Neuron (in vitro differentiated cells): Measurements from ENCODE around the gene RFTN1.

Source experiments
- H2AFZ ChIP-seq: one replicate; pipeline ENCODE4 v1.6.1; 2013; ENCODE audit warnings: low read depth, mild to moderate bottlenecking, inconsistent platforms, low read length, moderate library complexity
- H3K27me3 ChIP-seq: one replicate; pipeline ENCODE4 v1.6.1; 2013; ENCODE audit warnings: low read length; ENCODE audit not compliant: insufficient read depth
- H3K36me3 ChIP-seq: one replicate; pipeline ENCODE4 v1.6.1; 2013; ENCODE audit warnings: low read length; ENCODE audit not compliant: insufficient read depth
- H3K4me1 ChIP-seq: one replicate; pipeline ENCODE4 v1.6.1; 2013; ENCODE audit warnings: low read length; ENCODE audit not compliant: insufficient read depth
- H3K4me3 ChIP-seq: 2 replicates; pipeline ENCODE4 v1.5.1; 2013; ENCODE audit warnings: mild to moderate bottlenecking, low read length, moderate library complexity
- H3K9me3 ChIP-seq: one replicate; pipeline ENCODE4 v1.6.1; 2013; ENCODE audit warnings: low read length

RFTN1 gene

DNA sequence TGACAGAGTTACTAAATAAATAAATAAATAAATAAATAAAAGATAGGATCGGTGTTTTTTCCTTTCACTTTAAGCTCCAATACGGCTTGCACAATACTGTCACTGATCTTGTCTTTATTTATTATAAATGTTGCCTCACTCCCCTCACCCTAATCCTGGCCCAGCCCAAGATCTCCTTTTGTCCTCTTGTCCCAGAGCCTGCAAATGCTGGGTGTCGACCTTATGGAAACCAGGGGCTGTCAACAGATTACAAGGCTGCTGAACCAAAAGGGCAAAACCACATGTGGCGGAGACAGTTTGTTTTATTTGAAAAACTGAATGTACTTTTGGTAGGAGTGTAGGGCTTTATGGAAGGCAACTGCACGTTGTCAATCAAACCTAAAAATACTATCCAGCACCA, 75.9 kb downstream of the RFTN1 start:
- H3K4me3 ChIP-seq, result no peak overlapping the region
- peaks cover 2% of the 10 kb centered on the region for H3K4me1 ChIP-seq

DNA sequence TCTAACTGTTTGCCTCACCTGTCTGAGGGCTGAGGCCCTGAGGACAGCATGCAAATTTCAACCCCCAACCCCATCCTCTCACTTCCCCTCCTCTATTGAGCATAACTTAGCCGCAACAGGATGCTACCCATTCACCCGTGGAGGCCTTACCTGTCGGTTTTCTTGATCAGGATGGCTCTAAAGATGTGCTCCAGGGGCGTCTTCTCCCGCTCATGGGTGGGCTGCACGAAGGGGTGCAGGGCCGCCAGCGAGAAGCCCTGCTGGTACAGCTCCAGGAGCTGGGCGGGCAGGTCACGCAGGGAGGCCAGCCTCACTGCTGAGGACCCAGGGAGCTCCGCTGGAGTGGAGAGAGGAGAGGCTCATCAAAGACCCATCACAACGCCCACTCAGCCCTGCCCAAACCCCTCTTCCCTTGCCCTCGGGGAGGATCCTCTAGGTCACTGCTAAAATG, 79.8 kb downstream of the RFTN1 start:
- H3K9me3 ChIP-seq, result no peaks in the 10 kb centered on the region
- no peaks in the 10 kb centered on the region for H3K36me3 ChIP-seq
- no peak overlapping the region for H2AFZ ChIP-seq
- no peaks in the 10 kb centered on the region for H3K27me3 ChIP-seq
- H3K4me3 ChIP-seq, result no peak overlapping the region
- no peaks in the 10 kb centered on the region for H3K4me1 ChIP-seq

More for the DNA sequence above, 75.9 kb downstream of the RFTN1 start:
- Histone ChIP-seq H2AFZ (no peak overlapping the region), H3K36me3 (no peaks in the 10 kb centered on the region), H3K9me3 (no peaks in the 10 kb centered on the region), H3K27me3 (no peaks in the 10 kb centered on the region)

DNA sequence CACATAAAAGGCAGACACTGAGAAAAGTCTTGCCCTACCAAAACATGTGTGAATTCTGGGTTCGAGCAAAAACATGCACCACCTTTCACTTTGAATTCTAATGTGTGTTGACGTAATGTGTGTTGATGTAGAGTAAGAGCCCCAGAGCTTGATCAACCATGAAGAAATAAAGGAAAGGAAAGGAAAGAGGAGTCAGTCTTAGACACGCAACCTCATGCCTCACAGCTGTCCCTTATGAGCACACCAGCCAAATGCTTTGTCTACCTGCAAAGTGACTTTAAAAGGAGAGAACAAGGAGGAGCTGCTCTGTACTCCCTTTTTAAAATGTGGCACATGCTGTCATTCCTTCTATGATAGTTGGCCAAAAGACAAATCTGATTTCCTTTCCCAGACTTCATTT, 80.8 kb downstream of the RFTN1 start:
- H2AFZ ChIP-seq, result no peak overlapping the region
- H3K27me3 ChIP-seq, result no peaks in the 10 kb centered on the region
- H3K9me3 ChIP-seq, result no peaks in the 10 kb centered on the region
- H3K4me1 ChIP-seq, result no peaks in the 10 kb centered on the region
- no peak overlapping the region for H3K4me3 ChIP-seq
- H3K36me3 ChIP-seq, result no peaks in the 10 kb centered on the region

DNA sequence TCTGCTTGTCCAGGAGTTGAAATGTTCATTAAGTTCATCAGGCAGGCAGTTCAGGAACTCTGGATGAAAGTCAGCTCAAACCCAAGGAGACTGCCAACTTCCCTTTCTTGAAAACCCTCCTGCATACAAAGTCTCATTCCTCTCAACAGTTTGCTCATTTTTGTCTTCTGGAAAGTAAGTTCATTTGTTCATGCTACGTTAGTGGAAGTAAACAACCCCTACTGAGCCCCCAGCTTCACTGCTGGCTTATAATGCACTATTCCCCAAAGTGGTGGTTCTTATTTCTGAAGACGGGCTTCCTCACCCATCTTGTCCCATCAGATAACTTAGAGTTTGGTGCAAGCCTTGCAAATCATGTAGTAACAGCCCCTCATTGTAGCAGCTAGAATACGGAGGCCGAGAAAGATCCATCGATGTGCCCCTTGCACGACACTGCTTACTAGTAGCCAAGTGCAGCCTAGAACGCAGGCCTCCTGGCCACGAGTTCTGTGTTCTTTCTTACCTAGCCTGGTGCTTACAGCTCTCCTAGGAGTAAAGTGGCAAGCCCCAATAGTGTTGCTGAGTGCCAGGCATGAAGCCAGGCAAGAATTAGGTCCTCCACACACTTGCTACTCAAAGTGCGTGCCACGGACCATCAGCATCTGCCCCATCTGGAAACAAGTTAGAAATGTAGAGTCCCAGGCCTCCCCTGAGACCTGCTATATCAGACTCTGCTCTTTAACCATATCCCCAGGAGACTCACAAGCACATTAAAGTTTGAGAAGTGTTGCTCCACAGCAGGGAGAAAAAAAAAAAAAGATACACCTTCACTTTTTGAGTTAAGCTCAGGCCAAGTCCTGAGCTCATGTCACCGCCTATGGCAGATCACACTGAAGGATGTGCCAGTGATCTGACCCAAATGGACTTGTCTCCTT, 82.5 kb downstream of the RFTN1 start:
- H3K9me3 ChIP-seq, result no peaks in the 10 kb centered on the region
- H3K4me3 ChIP-seq, result no peak overlapping the region
- no peaks in the 10 kb centered on the region for H3K36me3 ChIP-seq
- no peak overlapping the region for H2AFZ ChIP-seq
- no peaks in the 10 kb centered on the region for H3K27me3 ChIP-seq
- H3K4me1 ChIP-seq, result peaks cover 4% of the 10 kb centered on the region

DNA sequence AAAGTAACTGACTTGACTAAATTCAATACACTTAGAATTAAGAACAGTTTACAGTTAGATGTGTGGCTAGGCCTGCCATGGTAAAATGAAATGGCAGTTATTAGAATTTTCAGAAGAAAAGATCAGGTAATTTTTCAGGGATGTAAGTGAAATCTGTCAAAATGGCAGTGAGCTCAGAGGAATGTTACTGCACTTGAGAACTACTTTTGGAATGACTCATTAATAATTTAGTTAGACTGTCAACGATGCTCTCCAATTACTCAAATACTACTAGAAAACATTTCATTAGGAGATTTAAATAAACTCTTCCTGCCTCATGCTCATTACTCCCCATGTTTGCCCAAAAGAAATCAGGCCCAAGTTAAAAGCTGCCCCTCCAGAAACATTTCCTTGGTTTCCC, 84.4 kb downstream of the RFTN1 start:
- Histone ChIP-seq H3K4me1 (peaks cover 4% of the 10 kb centered on the region), H3K27me3 (no peaks in the 10 kb centered on the region), H3K9me3 (no peaks in the 10 kb centered on the region), H3K4me3 (no peak overlapping the region), H3K36me3 (no peaks in the 10 kb centered on the region), H2AFZ (no peak overlapping the region)

DNA sequence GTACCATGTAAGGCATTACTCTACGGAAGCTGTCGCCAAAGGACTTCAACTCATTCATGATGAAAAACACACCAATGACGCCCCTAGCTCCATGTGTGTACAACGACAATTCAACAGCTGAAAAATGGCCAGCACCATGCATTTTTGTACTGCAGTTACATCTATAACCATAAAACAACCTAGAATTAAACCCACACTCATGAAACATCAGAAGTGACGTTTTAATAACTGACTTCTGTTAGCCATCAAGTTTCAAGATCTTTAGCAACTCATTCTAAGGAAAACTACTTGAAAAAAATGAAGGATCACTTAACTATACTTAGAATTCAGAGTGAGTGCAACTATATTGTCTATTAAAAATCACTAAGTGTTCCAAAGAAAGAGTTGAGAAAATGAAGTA, 84.9 kb downstream of the RFTN1 start:
- Histone ChIP-seq H3K36me3 (no peaks in the 10 kb centered on the region), H3K4me3 (no peak overlapping the region), H3K9me3 (no peaks in the 10 kb centered on the region), H3K27me3 (no peaks in the 10 kb centered on the region), H2AFZ (no peak overlapping the region), H3K4me1 (peaks cover 4% of the 10 kb centered on the region)

DNA sequence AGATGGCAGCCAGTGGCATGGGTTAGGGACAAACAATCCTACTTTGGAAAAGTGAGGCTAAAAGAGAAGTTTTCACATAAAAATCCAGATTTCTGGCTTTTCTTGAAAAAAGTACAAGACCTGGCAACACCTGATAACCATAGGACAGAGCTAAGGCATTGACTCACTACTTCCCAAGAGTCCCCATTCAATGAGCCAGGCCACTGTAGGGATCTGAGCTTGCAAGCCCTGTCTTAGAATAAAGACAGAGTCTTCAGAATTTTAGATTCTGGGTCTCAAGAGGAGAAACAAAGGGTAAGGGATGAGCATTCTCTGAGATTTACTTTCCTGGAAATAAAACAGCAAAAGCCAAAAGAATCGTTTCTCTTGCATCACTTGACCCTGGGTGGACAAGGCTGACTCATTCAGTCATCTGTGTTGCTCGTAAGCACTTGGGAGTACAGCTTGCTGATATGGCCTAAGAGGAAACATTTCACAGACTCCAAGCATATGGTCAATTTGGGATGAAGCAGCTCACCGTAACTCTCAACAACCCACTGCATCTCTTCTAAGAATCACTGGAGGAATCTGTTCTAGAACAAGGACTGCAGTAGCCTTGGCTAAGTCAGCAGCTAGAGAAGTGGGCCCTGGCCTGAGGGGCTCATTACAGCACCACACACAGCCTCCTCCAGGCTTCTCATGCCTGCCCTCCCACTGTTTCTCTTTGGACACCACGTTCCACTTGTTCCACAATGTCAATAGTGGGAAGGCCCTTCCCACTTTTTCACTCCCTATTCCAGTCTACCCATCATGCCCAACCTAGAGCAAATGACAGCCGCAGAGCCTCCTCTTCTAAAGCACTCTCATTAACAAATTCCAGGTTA, 86.2 kb downstream of the RFTN1 start:
- H3K27me3 ChIP-seq, result no peaks in the 10 kb centered on the region
- no peak overlapping the region for H2AFZ ChIP-seq
- no peak overlapping the region for H3K4me3 ChIP-seq
- H3K9me3 ChIP-seq, result no peaks in the 10 kb centered on the region
- peaks cover 4% of the 10 kb centered on the region for H3K4me1 ChIP-seq
- H3K36me3 ChIP-seq, result no peaks in the 10 kb centered on the region

DNA sequence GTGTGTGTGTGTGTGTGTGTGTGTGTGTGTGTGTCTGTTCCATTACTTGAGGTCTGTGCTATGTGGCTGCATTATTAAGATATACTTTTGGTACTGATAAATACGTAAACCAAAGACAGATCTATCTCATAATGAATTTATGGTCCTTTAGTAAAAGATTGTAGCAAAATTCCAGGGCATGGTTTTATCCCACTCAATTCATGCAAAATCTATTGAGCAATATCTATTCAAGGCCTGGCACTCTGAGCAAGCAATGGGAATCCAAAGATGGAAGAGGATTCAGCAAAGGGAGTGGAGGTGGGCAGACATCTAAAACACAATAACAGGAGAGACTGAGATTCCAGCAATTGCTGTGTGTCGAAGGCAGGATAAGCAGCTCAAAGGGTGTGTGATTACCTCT, 86.8 kb downstream of the RFTN1 start:
- Histone ChIP-seq H3K27me3 (no peaks in the 10 kb centered on the region), H3K36me3 (no peaks in the 10 kb centered on the region), H3K4me3 (no peak overlapping the region), H2AFZ (no peak overlapping the region), H3K4me1 (peaks cover 4% of the 10 kb centered on the region), H3K9me3 (no peaks in the 10 kb centered on the region)

DNA sequence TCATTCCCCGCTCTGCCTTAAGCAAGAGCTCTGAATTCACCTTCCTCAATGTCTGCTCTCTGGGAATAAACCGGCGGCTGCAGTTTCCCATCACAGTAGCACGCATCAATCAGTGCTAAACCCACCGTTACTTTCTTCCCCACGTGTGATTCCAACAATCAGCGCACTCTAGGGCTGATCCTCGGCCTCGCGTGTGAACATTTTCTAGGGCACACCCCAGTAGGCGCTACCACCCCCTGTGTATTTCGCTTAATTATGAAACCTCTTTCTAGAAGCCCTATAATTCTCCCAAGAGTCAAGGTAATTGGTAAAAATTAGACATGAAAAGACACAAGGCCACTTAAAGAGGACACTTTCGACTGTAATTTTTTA, 87.5 kb downstream of the RFTN1 start:
- peaks cover 4% of the 10 kb centered on the region for H3K4me1 ChIP-seq
- H3K36me3 ChIP-seq, result no peaks in the 10 kb centered on the region
- no peaks in the 10 kb centered on the region for H3K27me3 ChIP-seq
- H3K9me3 ChIP-seq, result no peaks in the 10 kb centered on the region
- H3K4me3 ChIP-seq, result no peak overlapping the region
- H2AFZ ChIP-seq, result no peak overlapping the region

DNA sequence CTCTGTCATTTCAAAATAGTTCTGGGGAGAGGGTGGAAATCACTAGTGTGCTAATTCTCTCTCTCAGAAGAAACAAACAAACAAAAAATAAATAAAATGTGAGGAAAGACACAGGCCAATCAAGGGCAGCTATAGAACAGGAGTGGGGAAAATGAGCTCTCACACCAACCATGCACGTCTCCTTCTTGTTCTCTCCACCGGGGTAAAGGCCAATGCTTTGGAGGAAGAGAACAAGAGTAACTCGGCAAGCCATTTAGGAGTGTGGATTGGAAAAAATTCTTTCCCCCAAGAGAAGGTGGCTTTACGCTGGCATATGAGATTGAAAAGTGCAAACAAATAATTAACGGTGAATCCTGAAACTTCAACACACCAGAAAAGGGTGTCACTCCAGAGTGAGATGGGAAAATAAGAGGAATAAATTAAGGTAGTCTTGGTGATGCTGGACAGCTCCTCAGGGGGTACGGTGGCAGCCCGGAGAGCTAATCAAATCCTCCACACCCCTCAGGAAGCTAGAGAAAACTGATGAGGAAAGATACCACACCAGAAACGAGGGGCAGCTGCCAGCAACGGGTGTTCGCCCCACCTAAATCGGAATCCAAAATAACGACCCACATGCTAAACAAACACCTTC, 88.0 kb downstream of the RFTN1 start:
- Histone ChIP-seq H2AFZ (no peak overlapping the region), H3K9me3 (no peaks in the 10 kb centered on the region), H3K4me3 (no peak overlapping the region), H3K27me3 (no peaks in the 10 kb centered on the region), H3K4me1 (peaks cover 7% of the 10 kb centered on the region), H3K36me3 (no peaks in the 10 kb centered on the region)

DNA sequence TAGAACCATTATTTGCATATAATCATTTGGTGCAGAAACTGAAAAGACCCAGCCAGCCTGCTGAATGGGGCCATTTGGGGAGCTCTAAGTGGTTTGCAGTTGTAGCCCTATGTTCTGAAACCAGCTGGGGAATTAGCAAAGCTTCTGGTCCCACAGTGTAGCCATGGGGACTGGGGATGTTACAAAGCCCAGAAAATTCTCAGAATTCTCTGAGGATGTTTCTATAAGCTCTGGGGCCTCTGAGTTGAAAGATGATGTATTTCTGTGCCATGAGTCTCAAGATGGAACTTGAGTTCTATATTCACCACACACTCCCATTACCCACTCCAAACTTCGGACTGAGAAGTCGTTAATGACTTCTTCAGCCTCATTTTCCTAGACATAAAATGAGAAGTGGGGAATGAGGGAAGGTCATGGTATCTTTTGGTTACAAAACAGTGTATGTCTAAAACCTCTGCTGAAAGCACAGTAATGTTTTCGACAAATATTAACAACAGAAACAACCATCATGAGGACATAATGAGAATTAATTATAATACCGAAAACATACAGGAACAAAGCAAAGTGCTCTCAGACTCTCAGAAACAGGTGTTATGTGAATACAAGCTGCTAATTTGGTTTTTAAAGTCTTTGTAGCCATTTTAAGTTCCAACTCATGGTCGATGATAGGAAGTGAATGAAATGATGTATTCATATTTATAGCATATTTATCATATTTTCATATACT, 89.4 kb downstream of the RFTN1 start:
- H3K36me3 ChIP-seq, result no peaks in the 10 kb centered on the region
- no peaks in the 10 kb centered on the region for H3K9me3 ChIP-seq
- no peaks in the 10 kb centered on the region for H3K27me3 ChIP-seq
- H3K4me1 ChIP-seq, result peaks cover 17% of the 10 kb centered on the region
- H2AFZ ChIP-seq, result no peak overlapping the region
- no peak overlapping the region for H3K4me3 ChIP-seq

DNA sequence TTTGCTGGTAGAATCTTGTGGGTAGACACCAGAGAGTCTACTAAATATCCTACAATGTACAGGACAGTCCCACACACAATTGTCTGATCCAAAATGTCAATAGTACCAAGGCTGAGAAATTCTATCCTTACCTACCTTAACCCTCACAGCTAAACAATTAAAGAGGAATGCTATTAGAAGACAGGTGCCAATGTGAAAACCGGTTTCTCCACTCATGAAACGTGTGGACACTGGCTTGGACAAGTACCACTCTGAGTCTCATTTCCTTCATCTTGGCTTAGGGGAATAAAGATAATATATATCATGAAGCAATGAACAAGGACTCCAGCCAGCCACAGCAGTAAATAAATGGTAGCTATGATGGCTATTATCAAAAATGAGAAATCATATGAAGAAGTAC, 90.2 kb downstream of the RFTN1 start:
- no peaks in the 10 kb centered on the region for H3K27me3 ChIP-seq

More for the DNA sequence above, 90.2 kb downstream of the RFTN1 start:
- Histone ChIP-seq H3K36me3 (no peaks in the 10 kb centered on the region), H3K4me1 (peaks cover 17% of the 10 kb centered on the region), H3K9me3 (no peaks in the 10 kb centered on the region), H2AFZ (no peak overlapping the region), H3K4me3 (no peak overlapping the region)
